SK-N-SH treated with all-trans-retinoic acid at 6 μM for 48 hours (cell line): ENCODE results near the gene UVSSA.

Experiments used
- GLIS3 ChIP-seq: fragments of 250-450 bp; sonication (Bioruptor Pico); IDR thresholded peaks from 2 replicates; pipeline ENCODE4 v1.5.0; 2020; ENCODE audit warnings: mild to moderate bottlenecking, moderate library complexity
- OSR1 ChIP-seq: fragments of 250-450 bp; sonication (Bioruptor Pico); IDR thresholded peaks from 2 replicates; pipeline ENCODE4 v1.8.0; 2022; ENCODE audit warnings: moderate library complexity, mild to moderate bottlenecking, inconsistent platforms
- PPARA ChIP-seq: fragments of 250-450 bp; sonication (Bioruptor Pico); IDR thresholded peaks from 2 replicates; pipeline ENCODE4 v1.5.0; 2020; ENCODE audit warnings: mild to moderate bottlenecking, borderline replicate concordance
- SNAI2 ChIP-seq: fragments of 250-450 bp; sonication (Bioruptor Pico); IDR thresholded peaks from 2 replicates; pipeline ENCODE4 v1.5.0; 2020; ENCODE audit warnings: mild to moderate bottlenecking, moderate library complexity
- TOX ChIP-seq: fragments of 250-450 bp; sonication (Bioruptor Pico); IDR thresholded peaks from 2 replicates; pipeline ENCODE4 v1.8.0; 2021; ENCODE audit warnings: mild to moderate bottlenecking, moderate library complexity, borderline replicate concordance
- ZFP3 ChIP-seq: fragments of 250-450 bp; sonication (Bioruptor Pico); IDR thresholded peaks from 2 replicates; pipeline ENCODE4 v1.5.0; 2020; ENCODE audit warnings: mild to moderate bottlenecking, moderate library complexity
- TF ChIP-seq, protein P1 (sequence below): fragments of 250-450 bp; sonication (Bioruptor Pico); IDR thresholded peaks from 2 replicates; pipeline ENCODE4 v1.5.1; 2020; ENCODE audit warnings: low read depth, mild to moderate bottlenecking, moderate library complexity
- TF ChIP-seq, protein P2 (sequence below): fragments of 250-450 bp; sonication (Bioruptor Pico); IDR thresholded peaks from 2 replicates; pipeline ENCODE4 v1.8.0; 2021; ENCODE audit warnings: low read depth, mild to moderate bottlenecking, moderate library complexity, borderline replicate concordance
- TF ChIP-seq, protein P3 (sequence below): fragments of 250-450 bp; sonication (Bioruptor Pico); IDR thresholded peaks from 2 replicates; pipeline ENCODE4 v1.5.1; 2021; ENCODE audit warnings: mild to moderate bottlenecking, moderate library complexity

DNA sequence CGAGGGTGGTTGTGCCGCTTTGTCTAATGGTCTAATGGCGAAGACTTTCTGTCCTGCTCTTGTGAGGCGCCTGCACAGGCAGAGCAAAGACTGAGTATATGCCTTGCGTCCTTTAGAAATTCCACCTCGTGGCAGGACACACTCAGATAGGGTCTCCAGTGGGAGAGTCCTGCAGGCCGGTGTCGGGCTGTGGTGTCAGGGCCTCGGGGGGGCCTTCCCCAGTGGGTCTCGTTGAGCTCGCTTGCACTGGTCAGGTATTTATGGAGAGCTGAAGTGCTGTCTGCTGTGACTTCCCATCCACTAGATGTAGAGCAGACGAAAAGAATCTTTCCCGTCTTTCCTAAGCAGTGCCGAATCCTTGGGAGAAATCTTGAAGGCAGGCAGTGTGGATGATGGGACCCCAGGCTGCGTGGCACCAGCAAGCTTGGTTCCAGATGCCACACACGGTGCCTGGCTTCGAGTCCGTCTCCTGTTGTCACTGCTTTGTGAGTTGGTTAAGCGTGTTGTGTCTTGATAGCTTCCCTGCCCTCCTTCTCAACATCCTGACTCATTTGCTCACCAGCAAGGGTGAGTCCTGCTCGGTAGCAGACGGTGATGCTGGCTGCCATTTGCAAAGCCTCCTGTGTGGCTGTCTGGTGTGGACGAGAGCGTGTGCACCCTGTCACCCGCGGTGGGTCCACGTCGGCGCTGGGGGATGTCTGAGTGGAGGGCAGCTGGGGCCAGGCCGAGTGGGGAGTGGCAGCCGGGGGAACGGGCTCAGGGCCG lies 36.8 kb upstream of the UVSSA start:
- TF ChIP-seq, protein P1, sequence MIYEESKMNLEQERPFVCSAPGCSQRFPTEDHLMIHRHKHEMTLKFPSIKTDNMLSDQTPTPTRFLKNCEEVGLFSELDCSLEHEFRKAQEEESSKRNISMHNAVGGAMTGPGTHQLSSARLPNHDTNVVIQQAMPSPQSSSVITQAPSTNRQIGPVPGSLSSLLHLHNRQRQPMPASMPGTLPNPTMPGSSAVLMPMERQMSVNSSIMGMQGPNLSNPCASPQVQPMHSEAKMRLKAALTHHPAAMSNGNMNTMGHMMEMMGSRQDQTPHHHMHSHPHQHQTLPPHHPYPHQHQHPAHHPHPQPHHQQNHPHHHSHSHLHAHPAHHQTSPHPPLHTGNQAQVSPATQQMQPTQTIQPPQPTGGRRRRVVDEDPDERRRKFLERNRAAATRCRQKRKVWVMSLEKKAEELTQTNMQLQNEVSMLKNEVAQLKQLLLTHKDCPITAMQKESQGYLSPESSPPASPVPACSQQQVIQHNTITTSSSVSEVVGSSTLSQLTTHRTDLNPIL: no peak
- TF ChIP-seq, protein P2, sequence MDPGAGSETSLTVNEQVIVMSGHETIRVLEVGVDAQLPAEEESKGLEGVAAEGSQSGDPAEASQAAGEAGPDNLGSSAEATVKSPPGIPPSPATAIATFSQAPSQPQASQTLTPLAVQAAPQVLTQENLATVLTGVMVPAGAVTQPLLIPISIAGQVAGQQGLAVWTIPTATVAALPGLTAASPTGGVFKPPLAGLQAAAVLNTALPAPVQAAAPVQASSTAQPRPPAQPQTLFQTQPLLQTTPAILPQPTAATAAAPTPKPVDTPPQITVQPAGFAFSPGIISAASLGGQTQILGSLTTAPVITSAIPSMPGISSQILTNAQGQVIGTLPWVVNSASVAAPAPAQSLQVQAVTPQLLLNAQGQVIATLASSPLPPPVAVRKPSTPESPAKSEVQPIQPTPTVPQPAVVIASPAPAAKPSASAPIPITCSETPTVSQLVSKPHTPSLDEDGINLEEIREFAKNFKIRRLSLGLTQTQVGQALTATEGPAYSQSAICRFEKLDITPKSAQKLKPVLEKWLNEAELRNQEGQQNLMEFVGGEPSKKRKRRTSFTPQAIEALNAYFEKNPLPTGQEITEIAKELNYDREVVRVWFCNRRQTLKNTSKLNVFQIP (CRISPR knock-in tag): no peak
- no peak for TF ChIP-seq ZFP3 (CRISPR knock-in tag)
- TF ChIP-seq, protein P3, sequence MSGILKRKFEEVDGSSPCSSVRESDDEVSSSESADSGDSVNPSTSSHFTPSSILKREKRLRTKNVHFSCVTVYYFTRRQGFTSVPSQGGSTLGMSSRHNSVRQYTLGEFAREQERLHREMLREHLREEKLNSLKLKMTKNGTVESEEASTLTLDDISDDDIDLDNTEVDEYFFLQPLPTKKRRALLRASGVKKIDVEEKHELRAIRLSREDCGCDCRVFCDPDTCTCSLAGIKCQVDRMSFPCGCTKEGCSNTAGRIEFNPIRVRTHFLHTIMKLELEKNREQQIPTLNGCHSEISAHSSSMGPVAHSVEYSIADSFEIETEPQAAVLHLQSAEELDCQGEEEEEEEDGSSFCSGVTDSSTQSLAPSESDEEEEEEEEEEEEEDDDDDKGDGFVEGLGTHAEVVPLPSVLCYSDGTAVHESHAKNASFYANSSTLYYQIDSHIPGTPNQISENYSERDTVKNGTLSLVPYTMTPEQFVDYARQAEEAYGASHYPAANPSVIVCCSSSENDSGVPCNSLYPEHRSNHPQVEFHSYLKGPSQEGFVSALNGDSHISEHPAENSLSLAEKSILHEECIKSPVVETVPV (CRISPR knock-in tag): no peak
- TF ChIP-seq SNAI2 (CRISPR knock-in tag): no peak
- no peak for TF ChIP-seq GLIS3
- TF ChIP-seq OSR1 (CRISPR knock-in tag): no peak
- TF ChIP-seq PPARA (CRISPR knock-in tag): no peak
- TF ChIP-seq TOX (CRISPR knock-in tag): no peak
